CD4-positive, CD25-positive, alpha-beta regulatory T cell (primary cell): ENCODE data around the gene NUDT9. TPM values are rescaled to one million over a fixed set of nuclear protein-coding genes. Genes with fewer than 3 reads are reported as not detected.
A peak's percentile ranks its signal among the peaks of the same experiment; 100 is the strongest.
"Not testable (repeated sequence)": the region's sequence is repeated elsewhere in the genome, so short reads cannot be mapped to it uniquely, and the experiment has no call there.

Experiments
- ATAC-seq, 2 donors: fragments of 150-1000 bp; cut with Tn5 transposase; one replicate each; pipeline ENCODE4 v1.10.0; 2021; ENCODE audit warnings: low read depth in 2 of 2, moderate number of reproducible peaks in 2 of 2, moderate library complexity in 1 of 2
- DNase-seq, 3 donors: peaks; one replicate each; pipeline versions ENCODE4 v3.0.0 to v3.0.0-alpha.2; 2012 to 2022; ENCODE audit warnings: mixed read lengths in 1 of 3
- H3K27ac ChIP-seq: one replicate; pipeline ENCODE4 v1.7.0; 2013; ENCODE audit warnings: mild to moderate bottlenecking, low read length; ENCODE audit not compliant: insufficient read depth, poor library complexity, severe bottlenecking
- H3K27me3 ChIP-seq: one replicate; pipeline ENCODE4 v1.7.0; 2013; ENCODE audit warnings: low read length; ENCODE audit not compliant: control insufficient read depth, insufficient read depth
- H3K36me3 ChIP-seq: one replicate; pipeline ENCODE4 v1.7.0; 2013; ENCODE audit warnings: mild to moderate bottlenecking, low read length, moderate library complexity; ENCODE audit not compliant: control insufficient read depth, insufficient read depth
- H3K4me1 ChIP-seq: 2 replicates; pipeline ENCODE4 v1.7.0; 2013; ENCODE audit warnings: mild to moderate bottlenecking, low read length; ENCODE audit not compliant: insufficient read depth, control insufficient read depth, poor library complexity, severe bottlenecking
- H3K4me3 ChIP-seq: one replicate; pipeline ENCODE4 v1.7.0; 2013; ENCODE audit warnings: low read depth, mild to moderate bottlenecking, low read length, moderate library complexity
- H3K9me3 ChIP-seq, 2 experiments: 1 replicate in 1 of 2; 2 replicates in 1 of 2; pipeline ENCODE4 v1.7.0; 2013; ENCODE audit warnings: low read length in 2 of 2, mild to moderate bottlenecking in 1 of 2, moderate library complexity in 1 of 2; ENCODE audit not compliant: control insufficient read depth in 2 of 2
- H3K27ac Mint-ChIP-seq, 3 donors: one replicate each; pipeline ENCODE4 v1.8.0; 2020 to 2022; ENCODE audit warnings: mild to moderate bottlenecking in 3 of 3, mixed read lengths in 3 of 3, moderate library complexity in 2 of 3
- H3K27me3 Mint-ChIP-seq: one replicate; pipeline ENCODE4 v1.8.0; 2022; ENCODE audit warnings: mild to moderate bottlenecking, mixed read lengths
- H3K36me3 Mint-ChIP-seq: one replicate; pipeline ENCODE4 v1.8.0; 2020; ENCODE audit warnings: mixed read lengths
- H3K4me1 Mint-ChIP-seq, 4 donors: one replicate each; pipeline ENCODE4 v1.8.0; 2020 to 2022; ENCODE audit warnings: mixed read lengths in 4 of 4, mild to moderate bottlenecking in 1 of 4
- H3K4me3 Mint-ChIP-seq, 4 donors: one replicate each; pipeline ENCODE4 v1.8.0; 2020 to 2022; ENCODE audit warnings: mild to moderate bottlenecking in 4 of 4, mixed read lengths in 4 of 4, moderate library complexity in 3 of 4
- H3K9me3 Mint-ChIP-seq, 7 donors: one replicate each; pipeline ENCODE4 v1.8.0; 2020 to 2022; ENCODE audit warnings: mixed read lengths in 7 of 7, mild to moderate bottlenecking in 3 of 7, moderate library complexity in 2 of 7
- polyA plus RNA-seq, 4 donors: library from polyadenylated mRNA; unstranded; fragments of 300-500 nt; fragmentation: Illumina TruSeq; gene quantifications; one replicate each; pipeline ENCODE4 v1.2.3, GENCODE V29; 2021
- total RNA-seq: library from RNA; stranded (reverse); gene quantifications from one replicate; pipeline ENCODE4 v1.2.3, GENCODE V29; 2022

NUDT9 gene
- total and polyA plus RNA-seq, 5 donors from 2014 or later: 12.5 to 23.1 (median 19.8) TPM

DNA sequence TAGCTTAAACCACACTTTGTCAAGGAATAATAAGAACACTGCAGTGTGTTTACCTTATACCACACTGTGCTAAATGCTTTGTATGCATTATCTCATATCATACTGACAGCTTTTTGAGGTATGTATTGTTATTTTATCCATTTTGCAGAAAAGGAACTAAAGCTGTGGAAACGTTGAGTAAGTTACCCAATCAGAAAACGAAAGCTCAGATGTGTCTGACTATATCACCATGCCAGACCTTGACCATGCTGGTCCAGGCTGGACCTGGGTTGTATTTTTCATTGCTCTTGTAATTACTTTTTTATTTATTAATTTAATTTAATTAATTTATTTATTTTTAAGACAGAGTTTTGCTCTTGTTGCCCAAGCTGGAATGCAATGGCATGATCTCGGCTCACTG is 33.5 kb upstream of the NUDT9 start:
- Mint-ChIP-seq H3K9me3 (peaks cover 0 to 5% (median 2%) of the 10 kb centered on the region in 7 donors), H3K27ac (peak overlapping the region in 2 of 3 donors; percentile 93 to 95), H3K27me3 (no peaks in the 10 kb centered on the region), H3K36me3 (peaks cover 29% of the 10 kb centered on the region), H3K4me1 (peaks cover 31 to 67% (median 52%) of the 10 kb centered on the region in 4 donors), H3K4me3 (peak overlapping the region; percentile 92 to 99 (median 96))
- Histone ChIP-seq H3K9me3 (no peaks in the 10 kb centered on the region), H3K4me3 (peak overlapping the region; percentile 81), H3K27me3 (no peaks in the 10 kb centered on the region), H3K27ac (no peak overlapping the region), H3K36me3 (no peaks in the 10 kb centered on the region), H3K4me1 (peaks cover 40% of the 10 kb centered on the region)
- ATAC-seq (no peak), DNase-seq (no peak)

DNA sequence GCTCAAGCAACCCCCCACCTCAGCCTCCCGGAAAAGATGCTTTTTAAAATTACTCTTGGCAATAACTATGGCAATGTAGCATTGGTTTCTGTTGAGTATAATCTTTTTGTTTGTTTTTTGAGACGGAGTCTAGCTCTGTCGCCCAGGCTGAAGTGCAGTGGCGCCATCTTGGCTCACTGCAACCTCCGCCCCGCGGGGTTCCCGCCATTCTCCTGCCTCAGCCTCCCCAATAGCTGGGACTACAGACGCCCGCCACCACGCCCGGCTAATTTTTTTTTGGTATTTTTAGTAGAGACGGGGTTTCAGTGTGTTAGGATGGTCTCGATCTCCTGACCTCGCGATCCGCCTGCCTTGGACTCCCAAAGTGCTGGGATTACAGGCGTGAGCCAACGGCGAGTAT is 32.3 kb upstream of the NUDT9 start:
- H3K4me1 Mint-ChIP-seq: peaks cover 26 to 61% (median 45%) of the 10 kb centered on the region in 4 donors
- peaks cover 23% of the 10 kb centered on the region for H3K36me3 Mint-ChIP-seq
- not testable (repeated sequence) for H3K27me3 ChIP-seq, H3K9me3 ChIP-seq, H3K9me3 Mint-ChIP-seq, H3K36me3 ChIP-seq, H3K27me3 Mint-ChIP-seq, DNase-seq, ATAC-seq
- H3K27ac ChIP-seq: peak overlapping the region; percentile 69
- H3K4me3 ChIP-seq: peak overlapping the region; percentile 97
- H3K4me1 ChIP-seq: peaks cover 40% of the 10 kb centered on the region
- H3K4me3 Mint-ChIP-seq: peak overlapping the region; percentile 92 to 99 (median 96)
- peak overlapping the region; percentile 93 to 97 (median 95) for H3K27ac Mint-ChIP-seq

DNA sequence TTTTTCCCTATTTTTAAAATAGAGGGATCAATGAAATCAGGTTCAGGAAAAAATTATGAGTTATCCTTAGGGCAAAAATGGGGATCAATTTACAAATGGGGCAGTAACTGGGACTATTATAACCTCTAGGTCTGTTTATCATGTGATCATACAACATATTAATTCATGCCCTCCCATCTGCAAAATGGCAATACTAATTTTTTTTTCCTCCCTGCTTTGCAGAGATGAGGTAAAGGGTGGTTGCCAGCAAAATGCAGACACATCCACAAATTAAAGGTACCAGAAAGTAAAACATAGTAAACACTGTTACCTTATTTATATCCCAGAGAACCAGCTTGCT is 31.9 kb upstream of the NUDT9 start:
- peak overlapping the region; percentile 97 for H3K4me3 ChIP-seq
- H3K27me3 Mint-ChIP-seq: peaks cover 4% of the 10 kb centered on the region
- H3K9me3 ChIP-seq: no peaks in the 10 kb centered on the region
- DNase-seq: peak in 1 of 3 donors; percentile 33
- H3K36me3 ChIP-seq: no peaks in the 10 kb centered on the region
- peaks cover 23 to 58% (median 43%) of the 10 kb centered on the region in 4 donors for H3K4me1 Mint-ChIP-seq
- peak overlapping the region; percentile 92 to 99 (median 96) for H3K4me3 Mint-ChIP-seq
- no peak for ATAC-seq
- peaks cover 19% of the 10 kb centered on the region for H3K36me3 Mint-ChIP-seq
- peaks cover 0 to 5% (median 0%) of the 10 kb centered on the region in 7 donors for H3K9me3 Mint-ChIP-seq
- H3K4me1 ChIP-seq: peaks cover 40% of the 10 kb centered on the region
- H3K27me3 ChIP-seq: no peaks in the 10 kb centered on the region
- peak overlapping the region; percentile 93 to 97 (median 95) for H3K27ac Mint-ChIP-seq
- peak overlapping the region; percentile 69 for H3K27ac ChIP-seq

DNA sequence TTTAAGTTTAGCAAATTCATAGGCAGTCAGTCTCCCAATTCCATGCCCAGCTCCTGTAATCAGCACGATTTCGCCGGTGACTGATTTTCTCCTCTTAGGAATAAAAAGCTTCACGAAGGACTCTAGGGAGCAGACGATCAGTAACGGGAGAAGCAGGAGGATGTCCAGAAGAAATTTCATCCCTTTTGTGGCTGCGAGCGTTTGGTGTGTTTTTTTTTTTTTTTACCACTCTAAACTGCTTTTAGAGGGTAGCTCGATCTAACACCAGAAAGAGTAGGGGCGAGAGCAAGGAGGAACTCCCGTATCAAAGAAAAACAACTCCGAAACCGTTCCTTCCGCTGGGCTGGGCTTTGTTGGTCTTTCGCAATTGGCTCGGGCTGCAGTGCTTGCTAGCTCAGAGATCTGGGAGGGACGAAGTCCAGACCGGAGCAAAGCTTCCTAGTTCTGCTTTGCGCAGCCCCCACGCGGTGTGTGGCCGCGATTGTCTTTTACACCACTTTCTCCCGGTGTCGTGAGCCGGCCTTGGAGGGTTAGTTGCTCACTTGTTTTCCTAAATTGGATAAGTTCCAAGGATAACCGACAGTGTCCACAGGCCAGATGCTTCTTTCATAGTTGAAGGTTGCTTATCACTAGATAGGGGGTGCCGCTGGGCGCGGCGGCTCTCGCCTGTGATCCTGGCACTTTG is 31.3 kb upstream of the NUDT9 start, which contains the start of gene HSD17B11:
Gene HSD17B11, minus strand, starts transcription at position 298 of the 685 bp plus-strand sequence. Its CDS starts 118 bp downstream, at position 180.
- H3K4me3 ChIP-seq: peak within 1 kb of the TSS; percentile 97
- peaks cover 0 to 5% (median 0%) of the 10 kb centered on the region in 7 donors for H3K9me3 Mint-ChIP-seq
- peak; percentile 73 to 91 (median 80) for DNase-seq
- H3K9me3 ChIP-seq: no peaks in the 10 kb centered on the region
- peak within 1 kb of the TSS; percentile 93 to 97 (median 95) for H3K27ac Mint-ChIP-seq
- no peaks in the 10 kb centered on the region for H3K27me3 ChIP-seq
- no peaks in the 10 kb centered on the region for H3K36me3 ChIP-seq
- peaks cover 23 to 55% (median 43%) of the 10 kb centered on the region in 4 donors for H3K4me1 Mint-ChIP-seq
- peaks cover 40% of the 10 kb centered on the region for H3K4me1 ChIP-seq
- peak within 1 kb of the TSS; percentile 69 for H3K27ac ChIP-seq
- H3K27me3 Mint-ChIP-seq: peaks cover 4% of the 10 kb centered on the region
- H3K4me3 Mint-ChIP-seq: peak within 1 kb of the TSS; percentile 92 to 99 (median 96)
- peaks cover 19% of the 10 kb centered on the region for H3K36me3 Mint-ChIP-seq
- ATAC-seq: peak; percentile 95 to 99

DNA sequence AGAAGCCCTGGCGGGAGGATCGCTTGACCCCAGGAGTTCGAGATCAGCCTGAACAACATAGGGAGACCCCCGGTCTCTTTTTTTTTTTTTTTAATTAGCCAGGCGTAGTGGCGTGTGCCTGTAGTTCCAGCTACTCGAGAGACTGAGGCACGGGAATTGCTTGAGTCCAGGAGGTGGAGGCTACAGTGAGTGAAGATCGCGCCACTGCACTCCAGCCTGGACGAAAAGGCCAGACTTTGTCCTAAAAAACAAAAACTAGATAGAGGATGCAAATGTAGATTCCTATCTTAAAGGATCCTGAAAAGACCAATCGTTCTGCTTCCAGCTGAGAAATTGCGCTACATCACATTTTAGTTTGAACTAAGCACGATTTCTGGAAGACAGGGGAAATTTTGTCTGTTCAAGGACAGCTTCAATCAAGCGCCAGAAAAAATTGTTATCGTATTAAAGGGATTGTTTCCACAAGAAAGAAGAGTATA is 30.8 kb upstream of the NUDT9 start:
- peaks cover 4% of the 10 kb centered on the region for H3K27me3 Mint-ChIP-seq
- Histone ChIP-seq H3K36me3 (no peaks in the 10 kb centered on the region), H3K27ac (peak overlapping the region; percentile 69), H3K4me1 (peaks cover 40% of the 10 kb centered on the region), H3K4me3 (peak overlapping the region; percentile 97), H3K9me3 (no peaks in the 10 kb centered on the region), H3K27me3 (no peaks in the 10 kb centered on the region)
- peaks cover 16% of the 10 kb centered on the region for H3K36me3 Mint-ChIP-seq
- H3K4me3 Mint-ChIP-seq: peak overlapping the region; percentile 92 to 99 (median 96)
- DNase-seq (peak in 1 of 3 donors; percentile 13), ATAC-seq (peak in 1 of 2 donors; percentile 4)
- H3K4me1 Mint-ChIP-seq: peaks cover 23 to 49% (median 39%) of the 10 kb centered on the region in 4 donors
- peaks cover 0 to 5% (median 0%) of the 10 kb centered on the region in 7 donors for H3K9me3 Mint-ChIP-seq
- H3K27ac Mint-ChIP-seq: peak overlapping the region; percentile 93 to 97 (median 95)

DNA sequence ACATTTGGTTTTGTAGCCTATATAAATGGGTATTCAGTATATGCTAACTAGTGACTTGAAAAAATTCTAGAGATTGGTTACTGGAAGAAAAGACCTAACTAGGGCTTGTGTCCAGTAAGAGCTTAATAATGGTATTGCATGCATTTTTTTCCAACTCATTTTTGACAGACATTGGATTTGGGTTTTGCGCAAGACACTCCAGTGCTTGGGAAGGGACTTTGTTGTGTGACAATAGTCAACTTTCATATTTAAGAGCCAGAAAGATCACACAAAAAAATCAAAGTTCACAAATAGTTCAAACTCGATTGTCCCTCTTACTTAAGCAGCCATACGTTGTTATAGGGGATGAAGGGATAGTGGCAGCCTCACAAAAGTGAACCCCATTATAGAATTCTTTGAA is 30.2 kb upstream of the NUDT9 start:
- DNase-seq (no peak), ATAC-seq (no peak)
- Mint-ChIP-seq H3K9me3 (peaks cover 0 to 5% (median 0%) of the 10 kb centered on the region in 7 donors), H3K4me1 (peaks cover 22 to 44% (median 34%) of the 10 kb centered on the region in 4 donors), H3K4me3 (peak overlapping the region; percentile 92 to 99 (median 96)), H3K27me3 (peaks cover 4% of the 10 kb centered on the region), H3K27ac (peak overlapping the region in 1 of 3 donors; percentile 93), H3K36me3 (peaks cover 13% of the 10 kb centered on the region)
- H3K36me3 ChIP-seq: no peaks in the 10 kb centered on the region
- peaks cover 35% of the 10 kb centered on the region for H3K4me1 ChIP-seq
- H3K9me3 ChIP-seq: no peaks in the 10 kb centered on the region
- no peaks in the 10 kb centered on the region for H3K27me3 ChIP-seq
- H3K4me3 ChIP-seq: peak overlapping the region; percentile 97
- H3K27ac ChIP-seq: no peak overlapping the region

DNA sequence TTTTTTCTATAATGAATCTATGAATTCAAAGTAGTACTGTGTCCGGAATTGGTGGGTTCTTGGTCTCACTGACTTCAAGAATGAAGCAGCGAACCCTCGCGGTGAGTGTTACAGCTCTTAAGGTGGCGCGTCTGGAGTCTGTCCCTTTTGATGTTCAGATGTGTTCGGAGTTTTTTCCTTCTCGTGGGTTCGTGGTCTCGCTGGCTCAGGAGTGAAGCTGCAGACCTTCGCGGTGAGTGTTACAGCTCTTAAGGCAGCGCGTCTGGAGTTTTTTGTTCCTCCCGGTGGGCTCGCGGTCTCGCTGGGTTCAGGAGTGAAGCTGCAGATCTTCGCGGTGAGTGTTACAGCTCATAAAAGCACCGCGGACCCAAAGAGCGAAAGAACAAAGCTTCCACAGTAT is 27.3 kb upstream of the NUDT9 start:
- not testable (repeated sequence) for H3K9me3 ChIP-seq, H3K9me3 Mint-ChIP-seq, H3K36me3 Mint-ChIP-seq, ATAC-seq, DNase-seq, H3K27me3 Mint-ChIP-seq, H3K27me3 ChIP-seq, H3K27ac ChIP-seq, H3K36me3 ChIP-seq, H3K4me3 ChIP-seq
- H3K27ac Mint-ChIP-seq: peak overlapping the region in 1 of 3 donors; percentile 7
- peaks cover 0 to 17% (median 9%) of the 10 kb centered on the region in 4 donors for H3K4me1 Mint-ChIP-seq
- peak overlapping the region in 1 of 4 donors; percentile 17 for H3K4me3 Mint-ChIP-seq
- H3K4me1 ChIP-seq: peaks cover 14% of the 10 kb centered on the region
